ENCODE measurements around the gene LTB.

DNA sequence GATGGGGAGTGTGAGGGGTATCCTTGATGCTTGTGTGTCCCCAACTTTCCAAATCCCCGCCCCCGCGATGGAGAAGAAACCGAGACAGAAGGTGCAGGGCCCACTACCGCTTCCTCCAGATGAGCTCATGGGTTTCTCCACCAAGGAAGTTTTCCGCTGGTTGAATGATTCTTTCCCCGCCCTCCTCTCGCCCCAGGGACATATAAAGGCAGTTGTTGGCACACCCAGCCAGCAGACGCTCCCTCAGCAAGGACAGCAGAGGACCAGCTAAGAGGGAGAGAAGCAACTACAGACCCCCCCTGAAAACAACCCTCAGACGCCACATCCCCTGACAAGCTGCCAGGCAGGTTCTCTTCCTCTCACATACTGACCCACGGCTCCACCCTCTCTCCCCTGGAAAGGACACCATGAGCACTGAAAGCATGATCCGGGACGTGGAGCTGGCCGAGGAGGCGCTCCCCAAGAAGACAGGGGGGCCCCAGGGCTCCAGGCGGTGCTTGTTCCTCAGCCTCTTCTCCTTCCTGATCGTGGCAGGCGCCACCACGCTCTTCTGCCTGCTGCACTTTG lies 6.8 kb downstream of the LTB start, which contains the start of gene TNF:
- TF ChIP-seq CTCF (IDR thresholded peaks at IDR 0.05; ENCODE audit: poor library complexity), result no peak
- TF ChIP-seq EZH2 (IDR thresholded peaks at IDR 0.05; ENCODE audit: borderline replicate concordance), result no peak

Measured in hepatocyte (in vitro differentiated cells).